Adrenal gland (tissue), 5 donors: Measurements from ENCODE around the gene ZNF521.

Experiments used
- CTCF ChIP-seq, 6 experiments: fragments of 450-650 bp in 4 of 6; fragments of 200-600 bp in 2 of 6; sonication (generic) in 1 of 6; IDR thresholded peaks; 1 replicate in 5 of 6; 2 replicates in 1 of 6; pipeline versions ENCODE4 v1.5.1 to v1.8.0; 2016 to 2021; ENCODE audit warnings: antibody characterized with exemption in 6 of 6, mild to moderate bottlenecking in 2 of 6, moderate library complexity in 1 of 6
- POLR2A ChIP-seq, 2 donors: fragments of 450-650 bp; IDR thresholded peaks; one replicate each; pipeline ENCODE4 v1.6.1; 2017; ENCODE audit warnings: antibody characterized with exemption in 2 of 2, mild to moderate bottlenecking in 2 of 2, moderate library complexity in 1 of 2
- donor health status: DM: no; HTN: no; CAD: no.

- no peak for TF ChIP-seq CTCF (IDR thresholded peaks at IDR 0.05)
- no peak for TF ChIP-seq POLR2A (IDR thresholded peaks at IDR 0.05)
Measured at GRCh38 chr18:25190472-25190871, 161.5 kb downstream of the ZNF521 start.
